ENCODE data around the gene CDK5RAP2.
"Not testable (repeated sequence)": the region's sequence is repeated elsewhere in the genome, so short reads cannot be mapped to it uniquely, and the experiment has no call there.

CDK5RAP2 gene

GRCh38 chr9:120561709-120562108 lies 18.3 kb downstream of the CDK5RAP2 start:
- Histone ChIP-seq H3K9me3 (ENCODE audit: insufficient read depth, low read depth, low read length) (no peaks in the 10 kb centered on the region), H3K27me3 (ENCODE audit: insufficient read depth, low read length) (no peaks in the 10 kb centered on the region), H3K4me1 (ENCODE audit: insufficient read depth, low read length) (no peaks in the 10 kb centered on the region), H3K4me3 (ENCODE audit: low read length) (no peak overlapping the region), H3K9ac (ENCODE audit: low read depth, low read length) (no peak overlapping the region), H3K36me3 (ENCODE audit: insufficient read depth, low read depth, low read length) (peaks cover 62% of the 10 kb centered on the region), H3K27ac (ENCODE audit: low read length) (no peak overlapping the region)

DNA sequence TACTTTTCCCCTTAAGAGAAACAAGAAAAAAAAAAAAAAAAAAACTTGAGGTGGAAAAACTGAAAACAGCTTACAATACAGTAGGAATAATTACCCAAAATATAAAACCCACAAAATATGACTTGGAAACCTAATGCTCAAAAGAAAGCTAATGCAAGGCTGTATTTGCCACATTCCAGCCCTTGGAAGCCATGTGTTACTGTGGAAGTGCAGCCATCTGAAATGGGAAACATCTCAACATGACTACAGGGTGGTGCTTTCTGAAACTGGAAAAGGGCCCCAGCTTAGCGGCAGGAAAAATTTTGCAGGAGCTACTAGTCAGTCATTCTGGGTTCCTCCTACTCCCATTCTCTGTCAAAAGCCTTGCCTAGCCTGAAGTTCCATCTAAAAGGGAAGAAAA lies 20.4 kb downstream of the CDK5RAP2 start:
- Histone ChIP-seq H3K36me3 (ENCODE audit: insufficient read depth, low read depth, low read length) (peaks cover 51% of the 10 kb centered on the region), H3K4me3 (ENCODE audit: low read length) (no peak overlapping the region), H3K27ac (ENCODE audit: low read length) (no peak overlapping the region), H3K27me3 (ENCODE audit: insufficient read depth, low read length) (no peaks in the 10 kb centered on the region), H3K9ac (ENCODE audit: low read depth, low read length) (no peak overlapping the region), H3K9me3 (ENCODE audit: insufficient read depth, low read depth, low read length) (no peaks in the 10 kb centered on the region), H3K4me1 (ENCODE audit: insufficient read depth, low read length) (no peaks in the 10 kb centered on the region)

- H3K27me3 ChIP-seq (ENCODE audit: insufficient read depth, low read length): no peaks in the 10 kb centered on the region
- no peaks in the 10 kb centered on the region for H3K4me1 ChIP-seq (ENCODE audit: insufficient read depth, low read length)
- H3K9ac ChIP-seq (ENCODE audit: low read depth, low read length): no peak overlapping the region
- H3K36me3 ChIP-seq (ENCODE audit: insufficient read depth, low read depth, low read length): peaks cover 47% of the 10 kb centered on the region
- H3K9me3 ChIP-seq (ENCODE audit: insufficient read depth, low read depth, low read length): no peaks in the 10 kb centered on the region
- H3K4me3 ChIP-seq (ENCODE audit: low read length): no peak overlapping the region
- no peak overlapping the region for H3K27ac ChIP-seq (ENCODE audit: low read length)
Observed at GRCh38 chr9:120558454-120558853, 21.5 kb downstream of the CDK5RAP2 start.

DNA sequence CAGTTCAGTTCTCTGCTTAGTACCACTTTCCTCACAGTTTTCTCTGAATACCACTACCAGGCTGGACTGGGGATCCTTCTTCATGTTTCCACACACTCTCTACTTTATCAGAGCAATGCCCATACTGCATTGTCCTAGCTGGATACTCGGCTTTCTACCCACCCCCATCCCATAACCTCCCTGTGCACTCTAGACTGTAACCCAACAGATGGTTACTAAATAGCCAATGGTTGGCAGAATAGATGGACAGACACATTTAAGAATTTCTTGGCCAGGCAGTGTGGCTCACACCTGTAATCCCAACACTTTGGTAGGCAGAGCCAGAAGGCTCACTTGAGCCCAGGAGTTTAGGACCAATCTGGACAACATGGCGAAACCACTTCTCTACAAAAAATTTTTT lies 22.8 kb downstream of the CDK5RAP2 start:
- H3K27ac ChIP-seq (ENCODE audit: low read length): no peak overlapping the region
- H3K4me3 ChIP-seq (ENCODE audit: low read length): no peak overlapping the region
- H3K9ac ChIP-seq (ENCODE audit: low read depth, low read length): no peak overlapping the region
- H3K9me3 ChIP-seq (ENCODE audit: insufficient read depth, low read depth, low read length): no peaks in the 10 kb centered on the region
- H3K4me1 ChIP-seq (ENCODE audit: insufficient read depth, low read length): no peaks in the 10 kb centered on the region
- no peaks in the 10 kb centered on the region for H3K27me3 ChIP-seq (ENCODE audit: insufficient read depth, low read length)
- peaks cover 42% of the 10 kb centered on the region for H3K36me3 ChIP-seq (ENCODE audit: insufficient read depth, low read depth, low read length)

DNA sequence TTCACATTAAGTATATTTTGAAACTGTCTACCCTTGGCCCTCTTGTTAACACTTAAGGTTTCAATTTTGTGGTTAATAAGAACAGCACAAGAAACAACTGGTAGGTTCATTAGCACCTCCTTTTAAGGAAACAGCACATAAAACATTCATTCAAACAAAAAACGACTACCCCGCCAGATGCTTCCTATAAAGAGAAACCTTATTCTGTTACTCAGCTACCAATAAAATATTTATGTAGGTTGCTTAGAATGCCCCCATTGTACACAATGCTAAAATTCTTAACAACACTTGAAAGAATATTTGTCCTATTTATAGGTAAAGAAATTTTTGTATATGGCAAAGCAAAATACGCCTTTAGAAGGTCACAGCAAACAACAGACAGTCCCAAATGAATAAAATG lies 23.2 kb downstream of the CDK5RAP2 start:
- Histone ChIP-seq H3K4me3 (ENCODE audit: low read length) (no peak overlapping the region), H3K9me3 (ENCODE audit: insufficient read depth, low read depth, low read length) (no peaks in the 10 kb centered on the region), H3K27ac (ENCODE audit: low read length) (no peak overlapping the region), H3K4me1 (ENCODE audit: insufficient read depth, low read length) (no peaks in the 10 kb centered on the region), H3K36me3 (ENCODE audit: insufficient read depth, low read depth, low read length) (peaks cover 42% of the 10 kb centered on the region), H3K27me3 (ENCODE audit: insufficient read depth, low read length) (no peaks in the 10 kb centered on the region), H3K9ac (ENCODE audit: low read depth, low read length) (no peak overlapping the region)

- Histone ChIP-seq H3K27me3 (ENCODE audit: insufficient read depth, low read length) (no peaks in the 10 kb centered on the region), H3K9me3 (ENCODE audit: insufficient read depth, low read depth, low read length) (no peaks in the 10 kb centered on the region), H3K27ac (ENCODE audit: low read length) (no peak overlapping the region), H3K4me1 (ENCODE audit: insufficient read depth, low read length) (no peaks in the 10 kb centered on the region), H3K36me3 (ENCODE audit: insufficient read depth, low read depth, low read length) (peaks cover 48% of the 10 kb centered on the region), H3K9ac (ENCODE audit: low read depth, low read length) (no peak overlapping the region), H3K4me3 (ENCODE audit: low read length) (no peak overlapping the region)
Observed at GRCh38 chr9:120555839-120556238, 24.1 kb downstream of the CDK5RAP2 start.

DNA sequence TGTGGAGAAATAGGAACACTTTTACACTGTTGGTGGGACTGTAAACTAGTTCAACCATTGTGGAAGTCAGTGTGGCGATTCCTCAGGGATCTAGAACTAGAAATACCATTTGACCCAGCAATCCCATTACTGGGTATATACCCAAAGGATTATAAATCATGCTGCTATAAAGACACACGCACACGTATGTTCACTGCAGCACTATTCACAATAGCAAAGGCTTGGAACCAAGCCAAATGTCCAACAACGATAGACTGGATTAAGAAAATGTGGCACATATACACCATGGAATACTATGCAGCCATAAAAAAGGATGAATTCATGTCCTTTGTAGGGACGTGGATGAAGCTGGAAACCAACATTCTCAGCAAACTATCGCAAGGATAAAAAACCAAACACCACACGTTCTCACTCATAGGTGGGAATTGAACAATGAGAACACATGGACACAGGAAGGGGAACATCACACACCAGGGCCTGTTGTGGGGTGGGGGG lies 27.7 kb downstream of the CDK5RAP2 start:
- H3K4me3 ChIP-seq (ENCODE audit: low read length); H3K9me3 ChIP-seq (ENCODE audit: insufficient read depth, low read depth, low read length); H3K27me3 ChIP-seq (ENCODE audit: insufficient read depth, low read length); H3K4me1 ChIP-seq (ENCODE audit: insufficient read depth, low read length); H3K27ac ChIP-seq (ENCODE audit: low read length); H3K9ac ChIP-seq (ENCODE audit: low read depth, low read length): not testable (repeated sequence)
- peaks cover 63% of the 10 kb centered on the region for H3K36me3 ChIP-seq (ENCODE audit: insufficient read depth, low read depth, low read length)

DNA sequence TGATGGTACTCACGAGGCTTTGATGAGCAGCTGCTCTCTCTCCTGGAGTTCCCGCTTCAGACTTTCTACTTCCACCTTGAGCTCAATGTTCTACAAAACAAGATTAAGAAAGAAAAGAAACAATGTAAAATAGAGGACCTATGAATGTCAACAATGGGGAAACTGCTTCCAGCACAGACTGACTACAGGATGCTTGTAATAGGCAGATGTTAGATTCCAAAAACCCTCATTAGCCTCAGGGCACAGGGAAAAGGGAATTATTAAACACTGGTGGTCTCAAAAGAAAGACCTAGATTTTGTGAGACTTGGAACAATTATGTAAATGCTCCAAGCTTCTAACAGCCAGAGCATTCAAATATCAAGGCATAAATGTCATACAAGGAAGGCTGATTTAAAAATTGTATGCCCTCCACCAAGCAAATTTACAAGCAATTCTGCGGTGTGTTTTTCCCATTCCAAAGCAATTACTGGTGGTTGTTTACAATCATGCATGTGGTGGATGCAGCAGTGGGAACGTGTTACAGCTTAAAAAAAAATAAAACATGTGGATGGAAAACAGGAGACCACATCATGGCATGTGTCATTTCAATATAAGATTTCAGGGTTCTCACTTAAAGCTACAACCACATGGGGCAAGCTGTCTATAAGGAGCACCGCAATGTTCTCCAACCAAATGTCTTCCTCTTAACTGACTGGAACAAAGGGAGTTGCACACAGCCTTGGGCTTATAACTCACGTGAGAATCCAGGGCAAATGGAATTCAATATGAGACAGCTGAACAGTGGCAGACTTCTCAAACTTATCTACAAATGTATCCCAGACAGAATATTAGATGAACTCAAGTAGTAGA lies 34.0 kb downstream of the CDK5RAP2 start:
- no peaks in the 10 kb centered on the region for H3K4me1 ChIP-seq (ENCODE audit: insufficient read depth, low read length)

GRCh38 chr9:120544441-120544840 lies 35.5 kb downstream of the CDK5RAP2 start:
- Histone ChIP-seq H3K9me3 (ENCODE audit: insufficient read depth, low read depth, low read length) (no peaks in the 10 kb centered on the region), H3K4me3 (ENCODE audit: low read length) (no peak overlapping the region), H3K27me3 (ENCODE audit: insufficient read depth, low read length) (no peaks in the 10 kb centered on the region), H3K36me3 (ENCODE audit: insufficient read depth, low read depth, low read length) (peaks cover 88% of the 10 kb centered on the region), H3K27ac (ENCODE audit: low read length) (no peak overlapping the region), H3K4me1 (ENCODE audit: insufficient read depth, low read length) (no peaks in the 10 kb centered on the region), H3K9ac (ENCODE audit: low read depth, low read length) (no peak overlapping the region)

More for the DNA sequence above, 34.0 kb downstream of the CDK5RAP2 start:
- H3K27ac ChIP-seq (ENCODE audit: low read length): no peak overlapping the region
- peaks cover 88% of the 10 kb centered on the region for H3K36me3 ChIP-seq (ENCODE audit: insufficient read depth, low read depth, low read length)
- H3K9me3 ChIP-seq (ENCODE audit: insufficient read depth, low read depth, low read length): no peaks in the 10 kb centered on the region
- H3K27me3 ChIP-seq (ENCODE audit: insufficient read depth, low read length): no peaks in the 10 kb centered on the region
- H3K4me3 ChIP-seq (ENCODE audit: low read length): no peak overlapping the region
- H3K9ac ChIP-seq (ENCODE audit: low read depth, low read length): no peak overlapping the region

GRCh38 chr9:120542701-120543490 lies 37.1 kb downstream of the CDK5RAP2 start:
- peaks cover 88% of the 10 kb centered on the region for H3K36me3 ChIP-seq (ENCODE audit: insufficient read depth, low read depth, low read length)
- no peaks in the 10 kb centered on the region for H3K27me3 ChIP-seq (ENCODE audit: insufficient read depth, low read length)
- no peaks in the 10 kb centered on the region for H3K9me3 ChIP-seq (ENCODE audit: insufficient read depth, low read depth, low read length)
- no peak overlapping the region for H3K4me3 ChIP-seq (ENCODE audit: low read length)
- H3K9ac ChIP-seq (ENCODE audit: low read depth, low read length): no peak overlapping the region
- no peak overlapping the region for H3K27ac ChIP-seq (ENCODE audit: low read length)
- H3K4me1 ChIP-seq (ENCODE audit: insufficient read depth, low read length): no peaks in the 10 kb centered on the region

GRCh38 chr9:120541921-120542320 lies 38.0 kb downstream of the CDK5RAP2 start:
- peaks cover 93% of the 10 kb centered on the region for H3K36me3 ChIP-seq (ENCODE audit: insufficient read depth, low read depth, low read length)

GRCh38 chr9:120539951-120540350 lies 40.0 kb downstream of the CDK5RAP2 start:
- Histone ChIP-seq H3K4me3 (ENCODE audit: low read length) (no peak overlapping the region), H3K4me1 (ENCODE audit: insufficient read depth, low read length) (no peaks in the 10 kb centered on the region), H3K27ac (ENCODE audit: low read length) (no peak overlapping the region), H3K36me3 (ENCODE audit: insufficient read depth, low read depth, low read length) (peaks cover 94% of the 10 kb centered on the region), H3K9me3 (ENCODE audit: insufficient read depth, low read depth, low read length) (no peaks in the 10 kb centered on the region), H3K9ac (ENCODE audit: low read depth, low read length) (no peak overlapping the region), H3K27me3 (ENCODE audit: insufficient read depth, low read length) (no peaks in the 10 kb centered on the region)

More at GRCh38 chr9:120541921-120542320, 38.0 kb downstream of the CDK5RAP2 start:
- H3K9ac ChIP-seq (ENCODE audit: low read depth, low read length): no peak overlapping the region
- no peaks in the 10 kb centered on the region for H3K4me1 ChIP-seq (ENCODE audit: insufficient read depth, low read length)
- no peaks in the 10 kb centered on the region for H3K9me3 ChIP-seq (ENCODE audit: insufficient read depth, low read depth, low read length)
- H3K4me3 ChIP-seq (ENCODE audit: low read length): no peak overlapping the region
- no peaks in the 10 kb centered on the region for H3K27me3 ChIP-seq (ENCODE audit: insufficient read depth, low read length)
- no peak overlapping the region for H3K27ac ChIP-seq (ENCODE audit: low read length)
